SU-DHL-6 (cell line): ENCODE data around the gene SRCAP.

ENCODE experiments used
- H2AFZ ChIP-seq: fragments of 200-600 bp; sonication (generic); 2 replicates; pipeline ENCODE4 v1.6.1; 2014; ENCODE audit warnings: low read depth, mild to moderate bottlenecking, moderate library complexity, mixed read lengths, antibody characterized with exemption, low read length; ENCODE audit not compliant: severe bottlenecking
- H3F3A ChIP-seq: fragments of 200-600 bp; shearing (Covaris generic); 2 replicates; pipeline ENCODE4 v1.6.0; 2016; ENCODE audit warnings: antibody characterized with exemption, mild to moderate bottlenecking; ENCODE audit not compliant: insufficient read depth
- H3K27ac ChIP-seq: fragments of 200-600 bp; sonication (generic); 2 replicates; pipeline ENCODE4 v1.5.1; 2016; ENCODE audit warnings: low read depth, mild to moderate bottlenecking, low read length, moderate library complexity, mixed read lengths
- H3K27me3 ChIP-seq: fragments of 200-600 bp; sonication (generic), shearing (Covaris generic); 2 replicates; pipeline ENCODE4 v1.6.0; 2014; ENCODE audit warnings: mild to moderate bottlenecking, low read length
- H3K36me3 ChIP-seq: fragments of 200-600 bp; sonication (generic); 2 replicates; pipeline ENCODE4 v1.6.1; 2014; ENCODE audit warnings: mild to moderate bottlenecking, low read length, mixed read lengths
- H3K4me2 ChIP-seq: fragments of 300-600, 200-600 bp; shearing (Covaris generic), sonication (generic); 2 replicates; pipeline ENCODE4 v1.6.0; 2014; ENCODE audit warnings: low read length, low read depth, mild to moderate bottlenecking; ENCODE audit not compliant: poor library complexity, severe bottlenecking
- H3K4me3 ChIP-seq: fragments of 200-600 bp; sonication (generic); 2 replicates; pipeline ENCODE4 v1.5.1; 2014; ENCODE audit warnings: antibody characterized with exemption, low read length, mild to moderate bottlenecking, mixed read lengths; ENCODE audit not compliant: insufficient read depth, poor library complexity, severe bottlenecking
- H3K79me2 ChIP-seq: fragments of 200-600 bp; sonication (generic); 2 replicates; pipeline ENCODE4 v1.6.1; 2014; ENCODE audit warnings: mild to moderate bottlenecking, low read length, moderate library complexity; ENCODE audit not compliant: insufficient read depth
- H3K9ac ChIP-seq: fragments of 200-600 bp; sonication (generic); 2 replicates; pipeline ENCODE4 v1.7.0; 2014; ENCODE audit warnings: mild to moderate bottlenecking, low read length
- H3K9me2 ChIP-seq: fragments of 200-600 bp; sonication (generic); replicated peaks from 2 replicates; pipeline ENCODE4 v1.6.1; 2014; ENCODE audit warnings: low read length; ENCODE audit not compliant: insufficient read depth
- H3K9me3 ChIP-seq: fragments of 200-600 bp; sonication (generic); 2 replicates; pipeline ENCODE4 v1.6.1; 2014; ENCODE audit warnings: low read length, mixed read lengths; ENCODE audit not compliant: insufficient read depth
- H4K20me1 ChIP-seq: fragments of 200-600 bp; sonication (generic); 2 replicates; pipeline ENCODE4 v1.6.1; 2014; ENCODE audit warnings: low read depth, mild to moderate bottlenecking, antibody characterized with exemption, low read length, moderate library complexity, mixed read lengths
- EZH2phosphoT487 ChIP-seq: fragments of 200-600 bp; sonication (generic), shearing (Covaris generic); conservative IDR thresholded peaks from 2 replicates; pipeline ENCODE4 v1.6.1; 2018; ENCODE audit warnings: mild to moderate bottlenecking, antibody characterized with exemption, low read length, moderate library complexity, mixed read lengths
- TF ChIP-seq, protein P1 (sequence below): fragments of 200-600 bp; sonication (generic); IDR thresholded peaks from one replicate; pipeline ENCODE4 v1.5.1; 2017; ENCODE audit warnings: antibody characterized with exemption, mild to moderate bottlenecking, low read length, moderate library complexity; ENCODE audit not compliant: insufficient read depth, poor library complexity, severe bottlenecking

The SRCAP gene

DNA sequence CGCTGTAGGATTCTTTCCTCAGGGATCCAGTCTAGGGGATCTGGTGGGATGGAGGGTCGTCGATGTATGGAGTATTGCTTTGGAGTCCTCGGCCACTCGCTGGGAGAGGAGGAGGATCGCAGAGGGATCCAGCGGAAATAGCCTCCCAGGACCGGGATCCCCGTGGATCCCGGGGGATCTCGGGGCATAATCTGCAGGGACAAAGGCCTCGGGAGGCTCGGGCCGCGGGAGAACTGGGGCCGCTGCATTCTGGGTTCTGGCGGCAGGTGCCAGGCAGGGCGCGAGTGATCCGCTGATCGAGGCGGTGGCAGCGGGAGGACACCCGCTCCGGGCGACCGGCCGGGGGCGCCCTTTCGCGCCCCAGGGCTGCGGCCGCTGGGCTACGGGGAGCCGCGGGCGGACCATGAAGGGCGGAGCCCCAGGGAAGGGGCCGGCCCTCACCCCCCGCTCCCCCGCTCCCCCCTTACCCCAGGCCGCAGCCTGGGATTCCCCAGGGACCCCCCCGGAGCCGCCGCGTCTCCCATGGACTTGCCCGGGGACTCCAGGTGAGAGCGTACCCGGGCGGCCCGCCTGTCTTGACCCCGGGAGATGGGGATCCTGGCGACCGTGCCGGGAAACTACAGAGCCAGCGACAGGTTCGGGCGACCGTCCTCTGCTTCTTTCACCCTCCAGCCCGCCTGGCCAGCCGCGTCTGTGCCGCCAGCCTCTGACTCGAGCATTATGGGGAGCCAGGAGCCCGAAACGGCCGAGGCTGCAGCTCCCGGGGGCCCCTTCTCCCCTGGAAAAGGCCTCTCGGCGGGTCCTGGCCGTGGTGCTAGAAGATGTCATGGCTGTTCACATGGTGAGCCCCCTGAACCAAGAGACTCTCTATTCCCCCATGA is 47.6 kb upstream of the SRCAP start:
- H3K4me3 ChIP-seq: peak overlapping the region; percentile 94
- peak overlapping the region; percentile 55 for H2AFZ ChIP-seq

GRCh38 chr16:30652005-30652296 is 47.0 kb upstream of the SRCAP start:
- Histone ChIP-seq H4K20me1 (no peaks in the 10 kb centered on the region), H3K9ac (peak overlapping the region; percentile 96), H3K4me3 (peak overlapping the region; percentile 94), H3K36me3 (no peaks in the 10 kb centered on the region), H3K27ac (peak overlapping the region; percentile 83), H2AFZ (peak overlapping the region; percentile 55), H3K9me3 (no peaks in the 10 kb centered on the region), H3F3A (peaks cover 14% of the 10 kb centered on the region), H3K79me2 (0 out of 2 replicates have a peak, but pooled peaks cover 4% of the 10 kb centered on the region), H3K9me2 (no peaks in the 10 kb centered on the region), H3K27me3 (no peaks in the 10 kb centered on the region), H3K4me2 (peak overlapping the region; percentile 79)
- TF ChIP-seq, protein P1, sequence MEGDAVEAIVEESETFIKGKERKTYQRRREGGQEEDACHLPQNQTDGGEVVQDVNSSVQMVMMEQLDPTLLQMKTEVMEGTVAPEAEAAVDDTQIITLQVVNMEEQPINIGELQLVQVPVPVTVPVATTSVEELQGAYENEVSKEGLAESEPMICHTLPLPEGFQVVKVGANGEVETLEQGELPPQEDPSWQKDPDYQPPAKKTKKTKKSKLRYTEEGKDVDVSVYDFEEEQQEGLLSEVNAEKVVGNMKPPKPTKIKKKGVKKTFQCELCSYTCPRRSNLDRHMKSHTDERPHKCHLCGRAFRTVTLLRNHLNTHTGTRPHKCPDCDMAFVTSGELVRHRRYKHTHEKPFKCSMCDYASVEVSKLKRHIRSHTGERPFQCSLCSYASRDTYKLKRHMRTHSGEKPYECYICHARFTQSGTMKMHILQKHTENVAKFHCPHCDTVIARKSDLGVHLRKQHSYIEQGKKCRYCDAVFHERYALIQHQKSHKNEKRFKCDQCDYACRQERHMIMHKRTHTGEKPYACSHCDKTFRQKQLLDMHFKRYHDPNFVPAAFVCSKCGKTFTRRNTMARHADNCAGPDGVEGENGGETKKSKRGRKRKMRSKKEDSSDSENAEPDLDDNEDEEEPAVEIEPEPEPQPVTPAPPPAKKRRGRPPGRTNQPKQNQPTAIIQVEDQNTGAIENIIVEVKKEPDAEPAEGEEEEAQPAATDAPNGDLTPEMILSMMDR: no peak
- TF ChIP-seq EZH2phosphoT487: no peak

More for the DNA sequence above, 47.6 kb upstream of the SRCAP start:
- H3K36me3 ChIP-seq: no peaks in the 10 kb centered on the region
- H3K9me2 ChIP-seq: no peaks in the 10 kb centered on the region
- TF ChIP-seq, protein P1: peak; percentile 57
- no peak for TF ChIP-seq EZH2phosphoT487
- peak overlapping the region; percentile 83 for H3K27ac ChIP-seq
- H3K27me3 ChIP-seq: no peaks in the 10 kb centered on the region
- 0 out of 2 replicates have a peak, but pooled peaks cover 4% of the 10 kb centered on the region for H3K79me2 ChIP-seq
- H3K9ac ChIP-seq: peak overlapping the region; percentile 96
- peaks cover 11% of the 10 kb centered on the region; the same call in 1 of the 2 replicates for H3F3A ChIP-seq
- H3K9me3 ChIP-seq: no peaks in the 10 kb centered on the region
- peak overlapping the region; percentile 79 for H3K4me2 ChIP-seq
- no peaks in the 10 kb centered on the region for H4K20me1 ChIP-seq

- Histone ChIP-seq H4K20me1 (no peaks in the 10 kb centered on the region), H2AFZ (no peak overlapping the region), H3F3A (peaks cover 19% of the 10 kb centered on the region), H3K27me3 (no peaks in the 10 kb centered on the region), H3K4me3 (no peak overlapping the region), H3K9me3 (no peaks in the 10 kb centered on the region), H3K9me2 (no peaks in the 10 kb centered on the region), H3K4me2 (no peak overlapping the region), H3K9ac (0 out of 2 replicates have a peak overlapping the region, but pooled peaks have one; percentile 96), H3K79me2 (0 out of 2 replicates have a peak, but pooled peaks cover 4% of the 10 kb centered on the region), H3K27ac (no peak overlapping the region), H3K36me3 (no peaks in the 10 kb centered on the region)
- TF ChIP-seq, protein P1: no peak
- TF ChIP-seq EZH2phosphoT487: no peak
These were observed 46.3 kb upstream of the SRCAP start for GRCh38 chr16:30652718-30653117.
